GM12872 (cell line): ENCODE results near the gene DPF3.

Experiments
- TF ChIP-seq, protein P1 (sequence below): IDR thresholded peaks from 3 replicates; pipeline ENCODE4 v1.5.1; 2011; ENCODE audit warnings: low read depth, mild to moderate bottlenecking, low read length, moderate library complexity; ENCODE audit not compliant: insufficient read depth

Gene DPF3

DNA sequence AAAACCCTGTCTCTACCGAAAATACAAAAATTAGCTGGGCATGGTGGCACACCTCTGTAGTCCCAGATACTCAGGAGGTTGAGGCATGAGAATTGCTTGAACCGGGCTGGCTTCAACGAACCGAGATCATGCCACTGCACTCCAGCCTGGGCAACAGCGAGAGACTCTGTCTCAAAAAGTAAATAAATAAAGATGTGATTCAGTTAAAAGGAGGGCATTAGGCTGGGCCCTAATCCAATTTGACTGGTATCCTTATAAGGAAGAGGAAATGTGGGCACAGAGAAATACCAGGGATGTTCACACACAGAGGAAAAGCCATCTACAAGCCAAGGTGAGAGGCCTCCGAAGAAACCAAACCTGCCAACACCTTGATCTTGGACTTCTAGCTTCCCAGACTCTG, 22.3 kb upstream of the DPF3 start:
- TF ChIP-seq, protein P1, sequence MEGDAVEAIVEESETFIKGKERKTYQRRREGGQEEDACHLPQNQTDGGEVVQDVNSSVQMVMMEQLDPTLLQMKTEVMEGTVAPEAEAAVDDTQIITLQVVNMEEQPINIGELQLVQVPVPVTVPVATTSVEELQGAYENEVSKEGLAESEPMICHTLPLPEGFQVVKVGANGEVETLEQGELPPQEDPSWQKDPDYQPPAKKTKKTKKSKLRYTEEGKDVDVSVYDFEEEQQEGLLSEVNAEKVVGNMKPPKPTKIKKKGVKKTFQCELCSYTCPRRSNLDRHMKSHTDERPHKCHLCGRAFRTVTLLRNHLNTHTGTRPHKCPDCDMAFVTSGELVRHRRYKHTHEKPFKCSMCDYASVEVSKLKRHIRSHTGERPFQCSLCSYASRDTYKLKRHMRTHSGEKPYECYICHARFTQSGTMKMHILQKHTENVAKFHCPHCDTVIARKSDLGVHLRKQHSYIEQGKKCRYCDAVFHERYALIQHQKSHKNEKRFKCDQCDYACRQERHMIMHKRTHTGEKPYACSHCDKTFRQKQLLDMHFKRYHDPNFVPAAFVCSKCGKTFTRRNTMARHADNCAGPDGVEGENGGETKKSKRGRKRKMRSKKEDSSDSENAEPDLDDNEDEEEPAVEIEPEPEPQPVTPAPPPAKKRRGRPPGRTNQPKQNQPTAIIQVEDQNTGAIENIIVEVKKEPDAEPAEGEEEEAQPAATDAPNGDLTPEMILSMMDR: no peak

DNA sequence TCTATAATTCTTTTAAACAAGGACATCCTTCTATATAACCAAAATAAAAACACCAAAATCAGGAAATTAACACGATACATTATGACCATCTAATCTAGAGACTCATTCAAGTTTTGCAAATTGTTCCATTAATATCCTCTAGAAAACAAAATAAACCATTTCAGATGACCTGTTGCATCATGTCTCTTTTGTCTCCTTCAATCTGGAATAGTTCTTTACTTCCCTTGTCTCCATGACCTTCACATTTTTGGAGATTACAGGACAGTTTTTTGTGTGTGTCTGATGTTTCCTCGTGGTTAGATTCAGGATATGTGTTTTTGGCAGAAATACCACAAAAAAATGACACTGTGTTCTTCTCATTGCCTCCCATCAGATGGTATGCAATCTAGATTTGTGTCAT, 19.9 kb upstream of the DPF3 start:
- TF ChIP-seq, protein P1: no peak

DNA sequence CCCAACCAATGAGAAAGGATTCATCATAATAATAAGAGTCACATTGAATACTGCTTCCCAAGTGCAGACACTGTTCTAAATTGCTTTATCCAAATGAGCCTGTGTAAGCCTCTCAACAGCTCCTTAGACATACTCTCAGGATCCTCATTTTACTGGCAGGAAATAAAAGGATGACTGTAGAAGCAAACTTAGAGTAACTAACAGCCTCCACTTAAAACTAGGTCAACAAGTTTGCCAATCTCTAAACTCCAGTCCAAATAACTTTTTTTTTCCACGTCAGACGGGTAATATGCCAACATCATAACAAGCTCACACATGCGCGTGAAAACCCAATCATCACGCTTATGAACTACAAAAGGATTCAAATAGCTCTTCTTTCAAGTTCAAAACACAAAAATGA, 15.3 kb upstream of the DPF3 start:
- TF ChIP-seq, protein P1: no peak

DNA sequence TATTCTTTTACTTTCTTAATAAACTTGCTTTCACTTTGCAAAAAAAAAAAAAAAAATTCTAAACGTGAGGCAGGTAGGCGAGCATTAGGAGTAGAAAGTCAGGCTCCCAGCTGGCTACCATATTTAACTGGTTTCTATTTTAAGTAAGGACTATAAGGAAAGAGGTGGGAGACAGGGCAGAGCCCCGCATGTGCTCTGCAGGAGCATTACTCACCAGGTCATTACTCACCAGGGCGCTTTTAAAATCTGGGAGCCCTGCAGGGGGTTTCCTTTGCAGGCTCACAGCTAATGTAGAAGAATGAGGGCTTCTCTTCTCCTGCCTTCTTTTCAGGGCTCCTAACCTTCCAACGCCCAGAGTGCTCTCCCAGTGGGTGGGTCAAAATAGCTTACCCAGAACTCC, 14.0 kb upstream of the DPF3 start:
- TF ChIP-seq, protein P1: no peak

DNA sequence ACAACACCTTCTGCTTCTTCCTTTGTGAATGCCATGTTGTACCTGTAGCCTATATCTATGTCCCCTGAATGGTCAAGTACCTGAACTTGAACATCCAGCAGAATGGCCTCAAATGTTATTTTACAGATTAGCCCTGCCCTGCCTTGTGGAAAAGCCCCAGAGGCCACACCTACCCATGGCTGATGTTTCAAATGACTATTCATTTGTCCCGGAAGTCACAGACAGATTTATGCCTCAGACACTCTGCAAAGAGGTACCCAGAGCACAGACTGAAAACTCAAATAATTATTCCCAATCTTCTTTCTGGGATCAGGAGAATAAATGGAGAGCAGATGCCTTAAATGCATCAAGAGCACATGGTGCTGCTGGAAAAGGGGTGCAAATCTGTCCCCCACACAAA, 13.0 kb upstream of the DPF3 start:
- TF ChIP-seq, protein P1: no peak

DNA sequence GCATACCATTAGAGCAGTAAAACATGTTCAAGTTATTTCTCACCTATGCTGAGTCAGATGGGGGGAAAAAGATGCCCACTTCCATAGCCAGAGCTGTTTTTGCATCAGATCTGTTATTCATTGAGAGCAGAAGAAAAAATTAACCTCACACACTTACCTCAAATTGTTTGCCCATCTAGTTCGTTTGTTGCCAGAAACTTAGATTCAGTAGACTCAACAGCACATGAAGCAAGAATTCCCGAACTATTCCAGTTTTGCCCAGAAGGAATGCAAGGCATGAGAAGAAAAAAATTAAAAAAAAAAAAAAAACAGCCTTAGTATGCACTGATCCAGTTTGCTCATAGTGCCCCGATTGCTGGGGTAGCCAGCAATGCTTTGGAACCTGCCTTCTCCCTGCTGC, 12.4 kb upstream of the DPF3 start:
- TF ChIP-seq, protein P1: no peak

DNA sequence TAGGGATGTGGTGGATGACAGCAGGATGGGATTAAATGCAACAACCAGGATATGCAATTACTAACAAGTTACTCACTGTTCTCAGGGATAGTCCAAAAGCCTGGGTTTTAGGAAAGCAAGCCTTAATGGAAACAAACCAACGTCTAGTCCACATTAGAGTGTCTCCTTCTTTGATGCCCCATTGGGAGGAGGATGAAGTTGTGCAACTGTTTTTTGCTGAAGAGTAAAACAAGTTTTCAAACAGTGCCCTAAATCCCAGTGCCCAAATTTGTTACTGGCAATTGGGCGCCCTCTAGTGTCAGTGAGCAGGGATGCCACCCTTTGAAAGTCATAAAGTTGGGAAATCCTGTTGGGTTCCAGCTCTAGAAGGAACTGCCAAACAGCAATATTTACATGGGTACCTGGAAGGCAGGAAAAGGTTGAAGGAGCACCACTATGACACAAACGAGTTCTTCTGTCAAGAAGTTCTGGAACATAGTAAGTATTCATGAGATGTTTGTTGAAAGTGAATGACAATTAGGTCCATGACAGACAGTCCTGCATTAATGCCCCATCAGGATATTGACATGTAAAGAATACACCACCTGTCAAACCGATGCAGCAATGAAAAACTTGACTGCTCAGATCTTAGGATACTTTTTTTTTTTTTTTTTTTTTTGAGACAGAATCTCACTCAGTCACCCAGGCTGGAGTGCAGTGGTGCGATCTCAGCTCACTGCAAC, 11.1 kb upstream of the DPF3 start:
- TF ChIP-seq, protein P1: peak; percentile 93
